OCI-LY3 (cell line): ENCODE results near the gene FBXO3.

Experiments used
- EZH2phosphoT487 ChIP-seq: fragments of 200-600 bp; shearing (Covaris generic); IDR thresholded peaks from 2 replicates; pipeline ENCODE4 v1.6.1; 2018; ENCODE audit warnings: antibody characterized with exemption, mixed run types, low read depth
- TF ChIP-seq, protein P1 (sequence below): fragments of 200-600, 300-600 bp; sonication (generic); IDR thresholded peaks from 2 replicates; pipeline ENCODE4 v1.5.1; 2014; ENCODE audit warnings: antibody characterized with exemption, low read length, low read depth

DNA sequence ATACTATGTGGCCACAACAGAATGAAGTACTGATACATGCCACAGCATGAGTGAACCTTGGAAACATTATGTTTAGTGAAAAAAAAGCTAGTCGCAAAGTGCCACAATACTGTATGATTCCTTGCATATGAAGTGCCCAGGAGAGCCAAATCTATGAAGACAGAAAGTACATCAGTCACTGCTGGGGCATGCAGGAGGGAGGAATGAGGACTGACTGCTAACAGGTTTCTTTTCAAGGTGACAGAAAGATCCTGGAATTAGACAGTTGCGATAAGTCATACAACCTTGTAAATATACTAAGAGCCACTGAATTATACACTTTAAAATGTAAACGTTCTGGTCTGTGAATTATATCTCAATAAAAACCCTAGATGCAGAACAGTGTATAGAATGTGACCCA lies 61.9 kb downstream of the FBXO3 start:
- TF ChIP-seq, protein P1, sequence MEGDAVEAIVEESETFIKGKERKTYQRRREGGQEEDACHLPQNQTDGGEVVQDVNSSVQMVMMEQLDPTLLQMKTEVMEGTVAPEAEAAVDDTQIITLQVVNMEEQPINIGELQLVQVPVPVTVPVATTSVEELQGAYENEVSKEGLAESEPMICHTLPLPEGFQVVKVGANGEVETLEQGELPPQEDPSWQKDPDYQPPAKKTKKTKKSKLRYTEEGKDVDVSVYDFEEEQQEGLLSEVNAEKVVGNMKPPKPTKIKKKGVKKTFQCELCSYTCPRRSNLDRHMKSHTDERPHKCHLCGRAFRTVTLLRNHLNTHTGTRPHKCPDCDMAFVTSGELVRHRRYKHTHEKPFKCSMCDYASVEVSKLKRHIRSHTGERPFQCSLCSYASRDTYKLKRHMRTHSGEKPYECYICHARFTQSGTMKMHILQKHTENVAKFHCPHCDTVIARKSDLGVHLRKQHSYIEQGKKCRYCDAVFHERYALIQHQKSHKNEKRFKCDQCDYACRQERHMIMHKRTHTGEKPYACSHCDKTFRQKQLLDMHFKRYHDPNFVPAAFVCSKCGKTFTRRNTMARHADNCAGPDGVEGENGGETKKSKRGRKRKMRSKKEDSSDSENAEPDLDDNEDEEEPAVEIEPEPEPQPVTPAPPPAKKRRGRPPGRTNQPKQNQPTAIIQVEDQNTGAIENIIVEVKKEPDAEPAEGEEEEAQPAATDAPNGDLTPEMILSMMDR: no peak
- TF ChIP-seq EZH2phosphoT487: no peak
